T-helper 17 cell (primary cell): ENCODE results near the gene NAT16. TPM values are rescaled to one million over a fixed set of nuclear protein-coding genes. Genes with fewer than 3 reads are reported as not detected.

Experiments used
- ATAC-seq: fragments of 150-1000 bp; cut with Tn5 transposase; 2 replicates; pipeline ENCODE4 v1.10.0; 2021; ENCODE audit warnings: mild to moderate bottlenecking, moderate library complexity
- DNase-seq, 3 donors: peaks; one replicate each; pipeline versions ENCODE4 v3.0.0 to v3.0.0-alpha.2; 2020 to 2021
- H3K9me3 ChIP-seq: one replicate; pipeline ENCODE4 v1.7.0; 2013; ENCODE audit warnings: low read length, mild to moderate bottlenecking; ENCODE audit not compliant: control insufficient read depth, poor library complexity, severe bottlenecking
- H3K27ac Mint-ChIP-seq: one replicate; pipeline ENCODE4 v1.8.0; 2022; ENCODE audit warnings: mild to moderate bottlenecking, moderate library complexity, mixed read lengths
- H3K27me3 Mint-ChIP-seq: one replicate; pipeline ENCODE4 v1.8.0; 2022; ENCODE audit warnings: mixed read lengths
- H3K36me3 Mint-ChIP-seq: one replicate; pipeline ENCODE4 v1.8.0; 2022; ENCODE audit warnings: low read depth, mixed read lengths
- H3K4me1 Mint-ChIP-seq: one replicate; pipeline ENCODE4 v1.8.0; 2022; ENCODE audit warnings: mild to moderate bottlenecking, mixed read lengths
- H3K4me3 Mint-ChIP-seq: one replicate; pipeline ENCODE4 v1.8.0; 2022; ENCODE audit warnings: mild to moderate bottlenecking, moderate library complexity, mixed read lengths
- total RNA-seq, 4 donors: library from RNA in 2 of 4; stranded (reverse) in 2 of 4; gene quantifications; one replicate each; pipeline ENCODE4 v1.2.3 and lab custom pipeline; 2022 to 2026

Gene NAT16
- total RNA-seq, 2 donors from 2014 or later = not detected

- no peak overlapping the region for H3K27ac Mint-ChIP-seq
- DNase-seq (no peak), ATAC-seq (no peak)
- H3K4me3 Mint-ChIP-seq = no peak overlapping the region
- H3K9me3 ChIP-seq = no peaks in the 10 kb centered on the region
- H3K4me1 Mint-ChIP-seq = peaks cover 6% of the 10 kb centered on the region
- peaks cover 24% of the 10 kb centered on the region for H3K27me3 Mint-ChIP-seq
- H3K36me3 Mint-ChIP-seq = peaks cover 2% of the 10 kb centered on the region
Observed at GRCh38 chr7:101197991-101198390, 17.9 kb upstream of the NAT16 start.

GRCh38 chr7:101195884-101196283 is 15.8 kb upstream of the NAT16 start:
- Mint-ChIP-seq H3K36me3 (peaks cover 2% of the 10 kb centered on the region), H3K27me3 (peaks cover 10% of the 10 kb centered on the region), H3K4me3 (no peak overlapping the region), H3K4me1 (peaks cover under 1% of the 10 kb centered on the region), H3K27ac (no peak overlapping the region)
- DNase-seq (no peak), ATAC-seq (no peak)
- H3K9me3 ChIP-seq = no peaks in the 10 kb centered on the region

- Mint-ChIP-seq H3K27ac (no peak overlapping the region), H3K36me3 (peaks cover 2% of the 10 kb centered on the region), H3K27me3 (peaks cover 22% of the 10 kb centered on the region), H3K4me1 (peaks cover 2% of the 10 kb centered on the region), H3K4me3 (no peak overlapping the region)
- no peaks in the 10 kb centered on the region for H3K9me3 ChIP-seq
- DNase-seq (no peak), ATAC-seq (no peak)
Observed at GRCh38 chr7:101189109-101189508, 9.0 kb upstream of the NAT16 start.

- H3K4me3 Mint-ChIP-seq = no peak overlapping the region
- peaks cover 2% of the 10 kb centered on the region for H3K4me1 Mint-ChIP-seq
- H3K27me3 Mint-ChIP-seq = peaks cover 31% of the 10 kb centered on the region
- no peak overlapping the region for H3K27ac Mint-ChIP-seq
- peaks cover 3% of the 10 kb centered on the region for H3K36me3 Mint-ChIP-seq
- no peak for ATAC-seq
- DNase-seq = no peak
- H3K9me3 ChIP-seq = no peaks in the 10 kb centered on the region
Observed at GRCh38 chr7:101186844-101187428, 6.8 kb upstream of the NAT16 start.

GRCh38 chr7:101186194-101186593 is 6.1 kb upstream of the NAT16 start:
- no peaks in the 10 kb centered on the region for H3K9me3 ChIP-seq
- DNase-seq (no peak), ATAC-seq (no peak)
- H3K4me3 Mint-ChIP-seq = no peak overlapping the region
- H3K27me3 Mint-ChIP-seq = peaks cover 34% of the 10 kb centered on the region
- peaks cover 4% of the 10 kb centered on the region for H3K36me3 Mint-ChIP-seq
- H3K27ac Mint-ChIP-seq = no peak overlapping the region
- H3K4me1 Mint-ChIP-seq = peaks cover 2% of the 10 kb centered on the region

- Mint-ChIP-seq H3K4me3 (no peak overlapping the region), H3K27ac (no peak overlapping the region), H3K4me1 (peaks cover 2% of the 10 kb centered on the region), H3K27me3 (peaks cover 42% of the 10 kb centered on the region), H3K36me3 (peaks cover 8% of the 10 kb centered on the region)
- H3K9me3 ChIP-seq = no peaks in the 10 kb centered on the region
- ATAC-seq (no peak), DNase-seq (no peak)
Observed at GRCh38 chr7:101185258-101185839, 5.3 kb upstream of the NAT16 start.

GRCh38 chr7:101179713-101180112 is 380 bp downstream of the NAT16 start:
- Mint-ChIP-seq H3K4me1 (peaks cover 6% of the 10 kb centered on the region), H3K27ac (no peak overlapping the region), H3K36me3 (peaks cover 9% of the 10 kb centered on the region), H3K27me3 (peaks cover 65% of the 10 kb centered on the region), H3K4me3 (peak overlapping the region; percentile 77)
- ATAC-seq (no peak), DNase-seq (no peak)
- H3K9me3 ChIP-seq = no peaks in the 10 kb centered on the region

GRCh38 chr7:101179117-101179516 is 976 bp downstream of the NAT16 start:
- Mint-ChIP-seq H3K4me1 (peaks cover 10% of the 10 kb centered on the region), H3K4me3 (peak overlapping the region; percentile 77), H3K27ac (no peak overlapping the region), H3K27me3 (peaks cover 66% of the 10 kb centered on the region), H3K36me3 (peaks cover 9% of the 10 kb centered on the region)
- DNase-seq (no peak), ATAC-seq (no peak)
- H3K9me3 ChIP-seq = no peaks in the 10 kb centered on the region

GRCh38 chr7:101177644-101178043 is 2.4 kb downstream of the NAT16 start:
- Mint-ChIP-seq H3K4me1 (peaks cover 15% of the 10 kb centered on the region), H3K36me3 (peaks cover 12% of the 10 kb centered on the region), H3K4me3 (no peak overlapping the region), H3K27ac (no peak overlapping the region), H3K27me3 (peaks cover 74% of the 10 kb centered on the region)
- ATAC-seq (no peak), DNase-seq (no peak)
- no peaks in the 10 kb centered on the region for H3K9me3 ChIP-seq

GRCh38 chr7:101175664-101176063 is 4.4 kb downstream of the NAT16 start:
- peak overlapping the region; percentile 21 for H3K4me3 Mint-ChIP-seq
- no peaks in the 10 kb centered on the region for H3K9me3 ChIP-seq
- ATAC-seq (no peak), DNase-seq (no peak)
- peaks cover 11% of the 10 kb centered on the region for H3K36me3 Mint-ChIP-seq
- peaks cover 75% of the 10 kb centered on the region for H3K27me3 Mint-ChIP-seq
- H3K4me1 Mint-ChIP-seq = peaks cover 28% of the 10 kb centered on the region
- H3K27ac Mint-ChIP-seq = no peak overlapping the region

GRCh38 chr7:101174322-101174854 is 5.7 kb downstream of the NAT16 start:
- Mint-ChIP-seq H3K4me1 (peaks cover 38% of the 10 kb centered on the region), H3K27ac (peak overlapping the region; percentile 82), H3K36me3 (peaks cover 10% of the 10 kb centered on the region), H3K4me3 (peak overlapping the region; percentile 67), H3K27me3 (peaks cover 82% of the 10 kb centered on the region)
- ATAC-seq = no peak
- no peak for DNase-seq
- no peaks in the 10 kb centered on the region for H3K9me3 ChIP-seq

GRCh38 chr7:101173752-101174244 is 6.3 kb downstream of the NAT16 start:
- peak overlapping the region; percentile 82 for H3K27ac Mint-ChIP-seq
- peaks cover 39% of the 10 kb centered on the region for H3K4me1 Mint-ChIP-seq
- no peaks in the 10 kb centered on the region for H3K9me3 ChIP-seq
- DNase-seq (peak; percentile 35 to 51 (median 49)), ATAC-seq (peak; percentile 56)
- H3K36me3 Mint-ChIP-seq = peaks cover 13% of the 10 kb centered on the region
- H3K27me3 Mint-ChIP-seq = peaks cover 84% of the 10 kb centered on the region
- peak overlapping the region; percentile 82 for H3K4me3 Mint-ChIP-seq

- H3K36me3 Mint-ChIP-seq = peaks cover 17% of the 10 kb centered on the region
- peaks cover 43% of the 10 kb centered on the region for H3K4me1 Mint-ChIP-seq
- no peaks in the 10 kb centered on the region for H3K9me3 ChIP-seq
- H3K27me3 Mint-ChIP-seq = peaks cover 88% of the 10 kb centered on the region
- peak overlapping the region; percentile 82 for H3K4me3 Mint-ChIP-seq
- peak overlapping the region; percentile 82 for H3K27ac Mint-ChIP-seq
- ATAC-seq = no peak
- DNase-seq = no peak
Observed at GRCh38 chr7:101172854-101173751, 7.0 kb downstream of the NAT16 start.
